Endothelial cell of umbilical vein (primary cell): ENCODE data around the gene ECPAS.

Experiments used
- EZH2 ChIP-seq: IDR thresholded peaks from 2 replicates; pipeline ENCODE4 v1.6.1; 2012; ENCODE audit warnings: borderline replicate concordance, low read depth, mild to moderate bottlenecking, moderate library complexity, low read length, inconsistent platforms; ENCODE audit not compliant: severe bottlenecking
- POLR2A ChIP-seq: IDR thresholded peaks from 2 replicates; pipeline ENCODE4 v1.6.1; 2012; ENCODE audit warnings: low read depth, mild to moderate bottlenecking, control low read depth, low read length
- POLR2AphosphoS5 ChIP-seq: IDR thresholded peaks from 2 replicates; pipeline ENCODE4 v1.6.1; 2012; ENCODE audit warnings: low read depth, mild to moderate bottlenecking, control low read depth, low read length, moderate library complexity; ENCODE audit not compliant: insufficient read depth
- TF ChIP-seq, protein P1 (sequence below), 2 donors: IDR thresholded peaks; 1 replicate in 1 of 2; 2 replicates in 1 of 2; pipeline ENCODE4 v1.5.1; 2011; ENCODE audit warnings: low read length in 2 of 2, mild to moderate bottlenecking in 2 of 2, moderate library complexity in 2 of 2, control low read depth in 1 of 2, inconsistent platforms in 1 of 2, low read depth in 1 of 2; ENCODE audit not compliant: insufficient read depth in 1 of 2; ENCODE audit errors: extremely low read depth in 1 of 2

GRCh38 chr9:111375062-111375461, 109.1 kb downstream of the ECPAS start:
- TF ChIP-seq POLR2AphosphoS5 (no peak), POLR2A (no peak), EZH2 (no peak)
- TF ChIP-seq, protein P1, sequence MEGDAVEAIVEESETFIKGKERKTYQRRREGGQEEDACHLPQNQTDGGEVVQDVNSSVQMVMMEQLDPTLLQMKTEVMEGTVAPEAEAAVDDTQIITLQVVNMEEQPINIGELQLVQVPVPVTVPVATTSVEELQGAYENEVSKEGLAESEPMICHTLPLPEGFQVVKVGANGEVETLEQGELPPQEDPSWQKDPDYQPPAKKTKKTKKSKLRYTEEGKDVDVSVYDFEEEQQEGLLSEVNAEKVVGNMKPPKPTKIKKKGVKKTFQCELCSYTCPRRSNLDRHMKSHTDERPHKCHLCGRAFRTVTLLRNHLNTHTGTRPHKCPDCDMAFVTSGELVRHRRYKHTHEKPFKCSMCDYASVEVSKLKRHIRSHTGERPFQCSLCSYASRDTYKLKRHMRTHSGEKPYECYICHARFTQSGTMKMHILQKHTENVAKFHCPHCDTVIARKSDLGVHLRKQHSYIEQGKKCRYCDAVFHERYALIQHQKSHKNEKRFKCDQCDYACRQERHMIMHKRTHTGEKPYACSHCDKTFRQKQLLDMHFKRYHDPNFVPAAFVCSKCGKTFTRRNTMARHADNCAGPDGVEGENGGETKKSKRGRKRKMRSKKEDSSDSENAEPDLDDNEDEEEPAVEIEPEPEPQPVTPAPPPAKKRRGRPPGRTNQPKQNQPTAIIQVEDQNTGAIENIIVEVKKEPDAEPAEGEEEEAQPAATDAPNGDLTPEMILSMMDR (IDR thresholded peaks at IDR 0.05; ENCODE audit: extremely low read depth in 1 of 2, insufficient read depth in 1 of 2, low read depth in 1 of 2, low read length in 2 of 2), result no peak
